GM12865 (cell line): Measurements from ENCODE around the gene OCA2.

ENCODE experiments used
- DNase-seq: peaks from one replicate; pipeline ENCODE4 v3.0.0; 2010; ENCODE audit warnings: low read depth
- H3K4me3 ChIP-seq: 2 replicates; pipeline ENCODE4 v1.5.1; 2011; ENCODE audit warnings: mild to moderate bottlenecking, low read depth, low read length, control low read depth
- TF ChIP-seq, protein P1 (sequence below): IDR thresholded peaks from 2 replicates; pipeline ENCODE4 v1.5.1; 2011; ENCODE audit warnings: low read length, control low read depth, low read depth, inconsistent platforms; ENCODE audit not compliant: insufficient read depth; ENCODE audit errors: missing control alignments

OCA2 gene

DNA sequence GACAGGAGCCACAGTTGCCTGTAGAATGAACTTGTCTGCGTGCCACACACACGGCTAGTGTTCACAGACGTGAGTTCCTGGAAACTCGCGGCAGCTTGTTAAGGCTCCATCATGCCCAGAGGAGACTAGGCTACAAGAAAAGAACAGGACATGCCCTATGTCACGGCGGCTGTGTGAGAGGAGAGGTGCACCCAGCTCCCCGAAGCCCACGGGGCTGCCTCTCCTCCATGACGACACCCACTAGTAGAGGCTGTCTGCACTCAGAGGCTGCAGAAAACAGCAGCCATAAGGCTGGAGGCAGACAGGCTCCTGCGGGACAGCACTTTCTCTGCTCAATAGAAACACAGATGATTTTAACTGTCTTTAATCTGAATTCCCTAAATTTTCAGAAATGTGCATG, 19.0 kb upstream of the OCA2 start:
- TF ChIP-seq, protein P1, sequence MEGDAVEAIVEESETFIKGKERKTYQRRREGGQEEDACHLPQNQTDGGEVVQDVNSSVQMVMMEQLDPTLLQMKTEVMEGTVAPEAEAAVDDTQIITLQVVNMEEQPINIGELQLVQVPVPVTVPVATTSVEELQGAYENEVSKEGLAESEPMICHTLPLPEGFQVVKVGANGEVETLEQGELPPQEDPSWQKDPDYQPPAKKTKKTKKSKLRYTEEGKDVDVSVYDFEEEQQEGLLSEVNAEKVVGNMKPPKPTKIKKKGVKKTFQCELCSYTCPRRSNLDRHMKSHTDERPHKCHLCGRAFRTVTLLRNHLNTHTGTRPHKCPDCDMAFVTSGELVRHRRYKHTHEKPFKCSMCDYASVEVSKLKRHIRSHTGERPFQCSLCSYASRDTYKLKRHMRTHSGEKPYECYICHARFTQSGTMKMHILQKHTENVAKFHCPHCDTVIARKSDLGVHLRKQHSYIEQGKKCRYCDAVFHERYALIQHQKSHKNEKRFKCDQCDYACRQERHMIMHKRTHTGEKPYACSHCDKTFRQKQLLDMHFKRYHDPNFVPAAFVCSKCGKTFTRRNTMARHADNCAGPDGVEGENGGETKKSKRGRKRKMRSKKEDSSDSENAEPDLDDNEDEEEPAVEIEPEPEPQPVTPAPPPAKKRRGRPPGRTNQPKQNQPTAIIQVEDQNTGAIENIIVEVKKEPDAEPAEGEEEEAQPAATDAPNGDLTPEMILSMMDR = no peak
- DNase-seq = no peak
- no peak overlapping the region for H3K4me3 ChIP-seq

DNA sequence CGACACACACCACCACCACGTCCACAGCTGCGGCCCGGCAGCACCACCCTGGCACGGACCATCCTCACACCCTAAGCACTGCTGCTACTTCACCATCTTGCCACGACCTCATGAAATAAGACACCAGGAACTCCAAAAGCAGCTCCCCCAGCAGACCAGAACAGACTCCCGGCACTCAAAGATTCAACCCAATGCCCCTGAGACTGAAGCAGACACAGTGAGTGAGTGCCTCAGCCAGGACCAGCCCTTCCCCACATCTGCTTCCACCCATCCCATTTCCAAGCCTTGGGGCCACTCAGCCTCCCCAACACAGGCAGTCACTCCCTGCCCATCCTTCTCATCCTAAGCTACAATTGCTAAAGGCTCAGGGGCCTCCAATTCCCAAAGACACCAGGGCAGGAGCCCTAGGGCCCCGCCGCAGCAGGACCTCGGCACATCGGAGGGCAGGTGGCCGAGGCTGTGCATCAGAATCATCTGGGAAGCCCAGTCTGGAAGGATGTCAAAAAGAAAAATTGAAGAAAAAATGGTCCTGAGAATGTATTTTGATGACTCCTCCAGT, 18.4 kb upstream of the OCA2 start:
- no peak for DNase-seq
- H3K4me3 ChIP-seq = no peak overlapping the region
- TF ChIP-seq, protein P1 = no peak

DNA sequence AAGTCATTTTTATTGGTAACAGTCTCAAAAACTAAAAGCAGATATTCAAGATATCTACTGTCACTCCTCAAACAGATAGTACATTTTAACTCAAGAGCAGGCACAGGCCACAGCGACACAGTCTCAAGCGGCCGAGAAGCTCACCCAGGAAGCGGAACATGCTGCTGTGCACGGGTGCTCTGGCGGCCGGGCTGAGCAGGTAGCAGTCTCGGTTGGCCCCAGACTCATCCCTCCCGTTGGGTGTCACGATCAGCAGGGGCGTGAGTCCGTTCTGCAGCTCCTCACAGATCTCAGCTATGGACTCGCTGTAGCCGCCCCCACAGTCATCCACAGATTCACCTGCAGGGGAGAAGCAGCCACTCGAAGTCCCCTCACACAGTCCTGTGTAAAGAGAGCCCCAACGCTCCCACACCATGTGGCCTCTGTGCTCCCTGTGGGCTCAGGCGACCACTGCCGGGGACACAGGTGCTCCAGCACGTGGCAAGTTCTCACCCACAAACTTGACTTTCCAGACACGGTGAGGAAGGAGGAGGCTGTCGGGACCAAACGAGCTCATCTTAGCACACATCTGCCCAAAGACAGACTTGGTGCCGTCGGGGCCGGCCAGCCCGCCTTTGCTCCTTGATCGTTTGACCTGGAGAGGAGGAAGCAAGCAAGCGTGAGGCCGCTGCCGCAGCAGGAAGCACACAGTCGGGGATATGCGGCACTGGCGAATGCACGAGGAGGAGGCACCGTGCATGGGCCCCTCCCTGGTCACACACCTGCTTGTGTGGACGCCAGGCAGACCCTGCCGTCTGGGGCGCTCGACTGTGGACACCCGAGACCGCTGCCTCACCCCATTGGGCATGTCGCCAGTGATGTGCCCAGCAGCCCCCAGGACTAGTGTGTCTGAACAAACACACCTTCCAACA, 17.7 kb upstream of the OCA2 start:
- H3K4me3 ChIP-seq = no peak overlapping the region
- no peak for DNase-seq
- TF ChIP-seq, protein P1 = no peak

DNA sequence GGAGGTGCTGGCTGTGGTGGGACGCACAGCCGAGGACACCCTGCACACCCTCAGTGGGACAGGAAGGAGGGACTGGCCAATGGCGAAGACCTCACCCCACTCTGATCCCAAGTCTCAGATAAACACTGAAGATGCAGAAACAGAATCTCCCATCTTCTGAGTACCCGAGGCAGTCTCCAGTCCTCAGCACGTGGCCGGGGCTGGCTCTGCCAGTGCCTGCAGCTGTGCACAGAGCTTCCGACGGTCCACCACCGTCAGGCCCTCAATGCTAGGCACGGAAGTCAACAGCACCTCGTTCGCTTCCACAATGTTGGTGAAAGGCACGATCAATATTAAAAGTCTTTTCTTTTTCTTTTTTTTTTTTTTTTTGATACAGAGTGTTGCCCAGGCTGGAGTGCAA, 16.8 kb upstream of the OCA2 start:
- TF ChIP-seq, protein P1 = no peak
- no peak for DNase-seq
- H3K4me3 ChIP-seq = no peak overlapping the region

DNA sequence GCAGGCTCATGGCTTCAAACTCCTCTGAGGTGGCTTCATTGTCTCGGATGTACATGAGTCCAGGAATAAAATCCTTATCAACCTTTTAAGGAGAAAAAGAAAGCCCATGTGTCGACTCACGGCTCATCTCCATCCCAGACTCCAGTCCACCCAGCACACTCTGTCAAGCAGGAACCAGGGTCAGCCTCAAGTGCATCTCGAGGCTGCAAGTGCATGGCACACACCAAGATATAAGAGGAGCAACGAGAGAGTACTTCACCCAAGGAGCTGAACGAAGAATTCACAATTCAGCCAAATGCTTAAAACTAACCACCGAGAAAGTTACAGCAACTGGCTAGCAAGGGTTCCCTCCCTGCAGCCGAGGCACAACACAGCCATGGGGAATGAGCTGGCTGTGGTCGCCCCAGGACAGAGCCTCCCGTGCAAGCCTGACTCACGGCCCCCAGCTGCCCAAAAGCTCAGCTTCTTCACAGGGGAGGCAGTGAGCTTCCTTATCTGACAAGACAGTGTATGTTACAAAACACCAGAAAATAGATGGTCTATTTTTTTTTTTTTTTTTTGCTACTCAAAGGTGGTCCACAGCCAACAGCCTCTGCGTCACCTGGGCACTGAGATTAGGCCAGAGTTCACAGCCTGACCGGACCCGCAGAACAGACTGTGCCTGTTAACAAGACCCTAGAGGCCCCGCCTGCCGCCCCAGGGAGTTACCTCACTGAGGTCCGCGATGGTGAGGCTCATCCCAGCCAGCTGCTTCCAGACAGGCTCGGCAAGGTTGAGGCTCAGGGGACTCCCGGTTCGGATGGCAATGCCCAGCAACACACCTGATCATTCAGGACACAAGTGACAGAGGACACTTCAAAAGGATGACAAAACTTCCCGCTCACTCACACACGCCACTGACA, 15.9 kb upstream of the OCA2 start:
- no peak for DNase-seq
- H3K4me3 ChIP-seq = no peak overlapping the region
- TF ChIP-seq, protein P1 = no peak

DNA sequence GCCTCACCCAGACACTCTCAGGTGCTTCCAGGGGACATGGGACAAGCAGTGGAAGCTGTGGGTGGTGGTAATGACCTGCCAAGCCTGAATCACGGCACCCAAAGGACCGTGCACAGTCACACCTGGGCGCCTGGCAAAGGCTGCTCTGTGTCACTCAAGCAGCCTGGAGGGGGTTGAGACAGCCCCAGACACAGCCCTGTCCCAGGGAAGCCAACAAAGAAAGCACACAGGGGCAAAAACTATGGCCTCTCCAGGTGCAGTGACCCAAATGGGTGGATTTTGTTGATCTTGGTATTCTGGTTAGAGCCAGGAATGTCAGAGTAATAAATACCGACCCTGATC, 15.0 kb upstream of the OCA2 start:
- TF ChIP-seq, protein P1 = no peak
- no peak for DNase-seq
- H3K4me3 ChIP-seq = no peak overlapping the region
